ENCODE results near the gene INPP5A.

GRCh38 chr10:132540456-132540855, 2.9 kb downstream of the INPP5A start:
- no peak for TF ChIP-seq CTCF (IDR thresholded peaks at IDR 0.05; ENCODE audit: low read depth, low read length, poor library complexity, severe bottlenecking)
- TF ChIP-seq EZH2phosphoT487 (IDR thresholded peaks at IDR 0.05; ENCODE audit: borderline replicate concordance, low read length) = no peak

Measured in DOHH2 (cell line).